HG02870 (cell line): Measurements from ENCODE around the gene FAR1.

Source experiments
- ATAC-seq: cut with Tn5 transposase; IDR thresholded peaks from one replicate; pipeline ENCODE4 v1.9.1; 2021; ENCODE audit warnings: mild to moderate bottlenecking, moderate library complexity; ENCODE audit not compliant: unreplicated experiment

Gene FAR1

DNA sequence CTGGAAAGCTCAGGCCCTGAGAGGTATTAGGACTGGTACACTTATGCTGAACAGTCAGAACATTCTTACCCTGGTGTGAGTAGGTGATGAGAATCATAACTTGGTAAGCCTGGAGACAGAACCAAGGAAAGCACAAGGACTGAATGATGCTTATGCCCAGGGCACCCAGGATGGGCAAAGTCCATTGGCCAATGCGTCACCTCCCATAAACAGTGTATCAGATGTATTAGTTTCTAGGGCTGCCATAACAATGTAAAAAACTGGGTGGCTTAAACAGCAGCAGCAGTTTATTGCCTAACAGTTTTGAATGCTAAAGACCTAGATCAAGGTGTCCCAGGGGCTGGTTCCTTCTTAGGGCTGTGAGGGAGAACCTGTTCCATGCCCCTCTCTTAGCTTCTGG lies 107.0 kb downstream of the FAR1 start:
- no peak for ATAC-seq

DNA sequence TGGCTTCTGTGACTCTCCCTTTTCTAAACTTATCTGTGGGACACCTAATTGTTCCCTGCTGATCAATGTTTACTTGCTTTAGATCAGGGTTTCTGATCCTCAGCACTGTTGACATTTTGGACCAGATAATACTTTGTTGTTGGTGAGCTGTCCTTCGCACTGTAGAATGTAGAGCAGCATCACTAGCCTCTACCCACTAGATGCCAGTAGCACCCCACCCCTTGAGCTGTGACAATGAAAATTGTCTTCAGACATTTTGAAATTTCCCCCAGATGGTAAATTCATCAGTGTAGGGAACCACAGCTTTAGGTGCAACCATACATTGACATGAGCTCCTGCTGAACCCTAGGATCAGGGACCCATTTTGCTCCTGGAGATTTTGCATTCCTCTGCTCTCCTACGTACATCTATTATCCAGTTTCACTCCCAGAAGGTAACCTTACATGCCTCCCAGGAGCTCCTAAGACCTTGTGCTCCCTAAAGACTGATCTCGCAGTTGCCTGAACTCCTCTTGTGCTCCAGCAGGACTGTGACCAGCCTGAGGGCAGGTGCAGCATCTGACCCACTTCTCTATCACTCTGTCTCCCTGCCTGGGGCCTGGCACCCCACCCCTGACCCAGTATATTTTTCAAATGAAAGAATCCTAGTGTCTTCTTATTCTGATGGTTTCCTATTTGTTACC lies 107.8 kb downstream of the FAR1 start:
- no peak for ATAC-seq

GRCh38 chr11:13777341-13777985 lies 109.0 kb downstream of the FAR1 start:
- no peak for ATAC-seq

DNA sequence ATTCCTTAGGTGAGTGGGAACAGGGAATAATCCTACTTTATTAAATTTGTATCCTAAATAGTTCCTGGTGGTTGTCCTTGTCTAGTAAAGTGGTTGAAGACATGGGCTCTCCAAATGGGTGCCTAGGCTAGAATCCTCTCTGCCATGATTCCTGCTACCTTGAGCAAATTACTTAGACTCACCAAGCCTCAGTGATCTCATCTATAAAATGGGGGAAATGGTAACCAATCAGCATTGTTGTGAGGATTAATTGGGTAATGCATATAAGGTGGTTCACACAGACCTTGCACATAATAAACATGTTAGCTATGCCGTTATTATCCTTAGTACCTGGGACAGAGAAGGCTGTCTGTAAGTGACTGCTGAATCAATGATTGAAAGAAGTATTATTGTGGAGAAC lies 109.9 kb downstream of the FAR1 start:
- ATAC-seq: no peak

DNA sequence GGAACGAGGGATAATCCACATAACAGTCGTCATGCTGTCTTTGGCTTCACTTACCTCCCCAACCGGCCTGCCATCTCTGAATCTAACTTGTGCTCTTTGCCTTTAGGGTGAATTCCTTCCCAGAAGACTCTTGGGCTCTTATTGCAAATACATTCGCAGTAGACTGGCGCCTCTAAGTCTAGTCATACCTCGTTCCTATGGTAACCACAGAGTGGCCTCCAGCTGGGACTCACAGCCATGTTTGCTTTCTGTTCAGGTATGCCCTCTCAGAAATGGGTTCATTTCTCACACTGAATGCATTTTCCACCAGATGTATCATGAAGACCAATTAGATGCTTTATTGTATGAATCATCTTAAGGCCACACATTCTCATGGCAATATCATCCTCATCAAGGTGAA lies 112.7 kb downstream of the FAR1 start:
- no peak for ATAC-seq
